Peyer's patch (tissue), 4 donors: ENCODE measurements around the gene RGS1.

Source experiments
- POLR2A ChIP-seq, 2 donors: fragments of 450-650 bp; IDR thresholded peaks; one replicate each; pipeline ENCODE4 v1.5.1; 2017; ENCODE audit warnings: antibody characterized with exemption in 2 of 2, mild to moderate bottlenecking in 2 of 2, moderate library complexity in 2 of 2
- TF ChIP-seq, protein P1 (sequence below), 6 experiments: fragments of 450-650 bp in 4 of 6; fragments of 200-600 bp in 2 of 6; sonication (generic) in 1 of 6; IDR thresholded peaks; one replicate each; pipeline ENCODE4 v1.5.1; 2017 to 2019; ENCODE audit warnings: antibody characterized with exemption in 6 of 6, mild to moderate bottlenecking in 3 of 6, moderate library complexity in 1 of 6

DNA sequence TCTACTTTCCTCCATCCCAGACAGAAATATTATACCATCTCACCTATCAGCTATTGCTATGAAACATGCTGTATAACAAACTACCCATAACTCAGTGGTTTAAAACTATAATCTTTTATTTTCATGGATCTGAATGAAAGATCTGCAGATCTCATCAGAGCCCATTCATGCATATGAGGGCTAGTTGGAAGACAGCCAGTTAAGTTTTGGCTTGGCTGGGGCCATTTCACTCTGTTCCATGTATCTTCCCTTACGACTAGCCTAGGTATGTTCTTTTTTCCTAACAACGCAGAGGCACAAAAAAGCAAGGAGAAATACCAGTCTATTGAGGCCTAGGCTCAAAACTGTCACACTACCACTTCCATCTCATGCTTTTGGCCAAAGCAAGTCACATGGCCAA is 28.1 kb upstream of the RGS1 start:
- TF ChIP-seq, protein P1, sequence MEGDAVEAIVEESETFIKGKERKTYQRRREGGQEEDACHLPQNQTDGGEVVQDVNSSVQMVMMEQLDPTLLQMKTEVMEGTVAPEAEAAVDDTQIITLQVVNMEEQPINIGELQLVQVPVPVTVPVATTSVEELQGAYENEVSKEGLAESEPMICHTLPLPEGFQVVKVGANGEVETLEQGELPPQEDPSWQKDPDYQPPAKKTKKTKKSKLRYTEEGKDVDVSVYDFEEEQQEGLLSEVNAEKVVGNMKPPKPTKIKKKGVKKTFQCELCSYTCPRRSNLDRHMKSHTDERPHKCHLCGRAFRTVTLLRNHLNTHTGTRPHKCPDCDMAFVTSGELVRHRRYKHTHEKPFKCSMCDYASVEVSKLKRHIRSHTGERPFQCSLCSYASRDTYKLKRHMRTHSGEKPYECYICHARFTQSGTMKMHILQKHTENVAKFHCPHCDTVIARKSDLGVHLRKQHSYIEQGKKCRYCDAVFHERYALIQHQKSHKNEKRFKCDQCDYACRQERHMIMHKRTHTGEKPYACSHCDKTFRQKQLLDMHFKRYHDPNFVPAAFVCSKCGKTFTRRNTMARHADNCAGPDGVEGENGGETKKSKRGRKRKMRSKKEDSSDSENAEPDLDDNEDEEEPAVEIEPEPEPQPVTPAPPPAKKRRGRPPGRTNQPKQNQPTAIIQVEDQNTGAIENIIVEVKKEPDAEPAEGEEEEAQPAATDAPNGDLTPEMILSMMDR (IDR thresholded peaks at IDR 0.05) = no peak
- no peak for TF ChIP-seq POLR2A (IDR thresholded peaks at IDR 0.05)
